ENCODE data around the gene TOP1. TPM values are rescaled to one million over a fixed set of nuclear protein-coding genes. Genes with fewer than 3 reads are reported as not detected.
A peak's percentile ranks its signal among the peaks of the same experiment; 100 is the strongest.

TOP1 gene
- total RNA-seq, 1 donor from 2014 or later, result 38.1 TPM

DNA sequence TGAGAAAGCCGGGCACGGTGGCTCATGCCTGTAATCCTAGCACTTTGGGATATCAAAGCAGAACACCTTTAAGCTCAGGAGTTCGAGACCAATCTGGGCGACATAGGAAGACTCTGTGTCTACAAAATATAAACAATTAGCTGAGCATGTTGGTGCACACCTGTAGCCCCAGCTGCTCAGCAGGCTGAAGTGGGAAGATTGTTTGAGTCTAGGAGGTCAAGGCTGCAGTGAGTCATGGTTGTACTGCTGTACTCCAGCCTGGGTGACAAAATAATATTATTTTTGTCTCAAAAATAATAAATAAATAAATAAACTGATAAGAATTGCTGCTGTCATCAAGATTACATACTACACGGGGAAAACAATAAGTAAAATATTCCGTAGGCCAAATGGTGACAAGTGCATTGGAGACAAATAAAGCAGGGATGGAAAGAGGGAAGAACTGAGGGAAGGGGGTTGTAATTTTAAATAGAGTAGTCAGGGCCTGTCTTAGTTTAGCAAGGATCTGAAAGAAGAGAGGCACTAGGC is 14.0 kb upstream of the TOP1 start:
- no peaks in the 10 kb centered on the region for H3K36me3 ChIP-seq
- no peaks in the 10 kb centered on the region for H3K9me3 ChIP-seq
- TF ChIP-seq POLR2AphosphoS5 (IDR thresholded peaks at IDR 0.05; ENCODE audit: insufficient read depth in 1 of 2, low read depth in 1 of 2), result no peak
- no peak for TF ChIP-seq POLR2A (IDR thresholded peaks at IDR 0.05)
- TF ChIP-seq, protein P1, sequence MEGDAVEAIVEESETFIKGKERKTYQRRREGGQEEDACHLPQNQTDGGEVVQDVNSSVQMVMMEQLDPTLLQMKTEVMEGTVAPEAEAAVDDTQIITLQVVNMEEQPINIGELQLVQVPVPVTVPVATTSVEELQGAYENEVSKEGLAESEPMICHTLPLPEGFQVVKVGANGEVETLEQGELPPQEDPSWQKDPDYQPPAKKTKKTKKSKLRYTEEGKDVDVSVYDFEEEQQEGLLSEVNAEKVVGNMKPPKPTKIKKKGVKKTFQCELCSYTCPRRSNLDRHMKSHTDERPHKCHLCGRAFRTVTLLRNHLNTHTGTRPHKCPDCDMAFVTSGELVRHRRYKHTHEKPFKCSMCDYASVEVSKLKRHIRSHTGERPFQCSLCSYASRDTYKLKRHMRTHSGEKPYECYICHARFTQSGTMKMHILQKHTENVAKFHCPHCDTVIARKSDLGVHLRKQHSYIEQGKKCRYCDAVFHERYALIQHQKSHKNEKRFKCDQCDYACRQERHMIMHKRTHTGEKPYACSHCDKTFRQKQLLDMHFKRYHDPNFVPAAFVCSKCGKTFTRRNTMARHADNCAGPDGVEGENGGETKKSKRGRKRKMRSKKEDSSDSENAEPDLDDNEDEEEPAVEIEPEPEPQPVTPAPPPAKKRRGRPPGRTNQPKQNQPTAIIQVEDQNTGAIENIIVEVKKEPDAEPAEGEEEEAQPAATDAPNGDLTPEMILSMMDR (IDR thresholded peaks at IDR 0.05), result no peak
- no peak overlapping the region for H3K4me3 ChIP-seq
- no peak for DNase-seq (ENCODE audit: extremely low spot score in 2 of 2)
- intact Hi-C loops (cut with DNase I), result no loop called here
- no peaks in the 10 kb centered on the region for H3K27me3 ChIP-seq
- no peak overlapping the region for H3K27ac ChIP-seq
- H3K4me1 ChIP-seq, result peaks cover 14% of the 10 kb centered on the region

DNA sequence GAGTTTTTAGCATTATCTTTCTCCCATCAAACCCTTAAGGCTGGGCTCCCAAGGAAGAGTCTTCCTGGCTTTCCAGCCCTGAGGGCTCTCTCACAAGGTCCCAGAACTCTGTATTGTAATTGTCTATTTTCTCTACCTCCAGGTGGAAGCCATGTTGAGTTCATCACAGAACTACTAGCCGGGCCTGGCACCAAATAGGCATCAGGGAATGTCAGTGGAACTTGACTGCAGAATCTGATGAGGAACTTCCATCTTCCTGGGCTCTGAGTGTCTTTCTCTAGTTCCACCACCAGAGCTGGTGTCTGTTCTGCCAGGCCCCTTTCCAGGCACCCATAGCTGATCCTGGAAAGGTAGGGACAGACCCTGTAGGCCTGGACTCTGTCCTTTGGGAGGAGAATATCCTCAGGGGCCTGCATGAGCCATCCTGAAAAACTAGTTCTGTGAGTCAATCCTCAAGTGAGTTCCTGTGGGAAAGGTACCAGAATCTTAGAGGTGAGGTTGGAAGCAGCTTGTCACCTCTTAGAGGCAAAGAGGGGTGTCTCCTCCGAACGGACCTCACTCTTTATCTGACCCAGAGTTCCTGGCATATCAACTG is 11.1 kb upstream of the TOP1 start:
- no peak for DNase-seq (ENCODE audit: extremely low spot score in 2 of 2)
- no peak overlapping the region for H3K27ac ChIP-seq
- TF ChIP-seq POLR2A (IDR thresholded peaks at IDR 0.05) (no peak), POLR2AphosphoS5 (IDR thresholded peaks at IDR 0.05; ENCODE audit: insufficient read depth in 1 of 2, low read depth in 1 of 2) (peak in 1 of 2 donors; percentile 19)
- intact Hi-C loops (cut with DNase I), result no loop called here
- H3K4me1 ChIP-seq, result peaks cover 11% of the 10 kb centered on the region
- no peak overlapping the region for H3K4me3 ChIP-seq
- no peaks in the 10 kb centered on the region for H3K9me3 ChIP-seq
- no peaks in the 10 kb centered on the region for H3K36me3 ChIP-seq
- H3K27me3 ChIP-seq, result no peaks in the 10 kb centered on the region

DNA sequence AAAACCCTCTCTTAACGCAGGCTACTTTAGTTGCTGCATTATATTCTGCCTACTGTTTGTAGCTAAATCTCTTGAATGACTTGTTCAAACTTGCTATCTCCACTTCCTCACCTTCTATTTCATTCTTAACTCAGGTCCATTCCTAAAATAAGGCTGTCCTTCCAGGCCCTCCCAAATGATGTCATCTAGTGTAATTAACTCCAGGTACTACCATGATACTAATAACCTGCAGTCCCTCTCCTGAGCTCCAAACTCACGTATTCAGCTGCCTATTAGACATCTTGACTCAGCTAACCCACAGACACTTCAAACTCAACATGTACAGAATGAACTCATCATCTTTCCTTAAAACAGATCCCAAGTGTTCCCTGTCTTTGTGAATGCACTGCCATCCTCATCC is 10.5 kb upstream of the TOP1 start:
- Histone ChIP-seq H3K9me3 (no peaks in the 10 kb centered on the region), H3K27ac (no peak overlapping the region), H3K4me1 (peaks cover 6% of the 10 kb centered on the region), H3K36me3 (no peaks in the 10 kb centered on the region), H3K4me3 (no peak overlapping the region), H3K27me3 (no peaks in the 10 kb centered on the region)
- no peak for TF ChIP-seq POLR2AphosphoS5 (IDR thresholded peaks at IDR 0.05; ENCODE audit: insufficient read depth in 1 of 2, low read depth in 1 of 2)
- TF ChIP-seq POLR2A (IDR thresholded peaks at IDR 0.05), result no peak
- TF ChIP-seq, protein P1 (IDR thresholded peaks at IDR 0.05), result no peak
- no peak for DNase-seq (ENCODE audit: extremely low spot score in 2 of 2)
- intact Hi-C loops (cut with DNase I), result no loop called here

DNA sequence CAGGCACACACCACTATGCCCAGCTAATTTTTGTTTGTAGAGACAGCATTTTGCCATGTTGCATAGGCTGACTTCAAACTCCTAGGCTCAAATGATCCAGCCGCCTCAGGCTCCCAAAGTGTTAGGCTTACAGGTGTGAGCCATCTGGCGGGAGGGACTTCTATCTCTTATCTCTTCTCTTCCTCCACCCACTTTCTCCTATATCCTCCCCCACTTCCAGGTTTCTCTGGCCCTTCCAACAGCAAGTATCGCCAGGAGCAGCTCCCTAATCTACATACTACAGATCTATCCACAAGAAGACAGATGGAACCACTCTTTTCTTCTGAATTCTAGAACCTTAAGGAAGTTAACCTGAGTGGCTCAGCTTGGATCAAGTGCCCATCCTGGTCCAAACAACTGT is 5.1 kb upstream of the TOP1 start:
- no peak for TF ChIP-seq POLR2AphosphoS5 (IDR thresholded peaks at IDR 0.05; ENCODE audit: insufficient read depth in 1 of 2, low read depth in 1 of 2)
- TF ChIP-seq, protein P1 (IDR thresholded peaks at IDR 0.05), result no peak
- no peak for TF ChIP-seq POLR2A (IDR thresholded peaks at IDR 0.05)
- H3K9me3 ChIP-seq, result no peaks in the 10 kb centered on the region
- intact Hi-C loops (cut with DNase I), result no loop called here
- H3K27ac ChIP-seq, result no peak overlapping the region
- H3K4me1 ChIP-seq, result peaks cover 6% of the 10 kb centered on the region
- H3K27me3 ChIP-seq, result no peaks in the 10 kb centered on the region
- H3K36me3 ChIP-seq, result no peaks in the 10 kb centered on the region
- no peak overlapping the region for H3K4me3 ChIP-seq
- DNase-seq (ENCODE audit: extremely low spot score in 2 of 2), result no peak

DNA sequence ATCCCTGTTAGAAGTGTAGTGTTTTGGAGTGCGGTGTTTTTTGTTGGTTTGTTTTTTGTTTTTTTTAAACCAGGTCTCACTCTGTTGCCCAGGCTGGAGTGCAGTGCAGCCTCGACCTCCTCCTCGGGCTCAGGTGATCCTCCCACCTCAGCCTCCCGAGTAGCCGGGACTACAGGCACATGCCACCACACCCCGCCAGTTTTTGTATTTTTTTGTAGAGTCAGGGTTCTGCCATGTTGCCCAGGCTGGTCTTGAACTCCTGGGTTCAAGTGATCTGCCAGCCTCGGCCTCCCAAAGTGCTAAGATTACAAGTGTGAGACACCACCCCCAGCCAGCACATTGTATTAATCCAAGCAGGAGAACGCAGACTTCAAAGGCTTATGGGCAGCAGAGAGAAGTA is 1.3 kb upstream of the TOP1 start:
- Histone ChIP-seq H3K27ac (no peak overlapping the region), H3K4me3 (no peak overlapping the region), H3K9me3 (no peaks in the 10 kb centered on the region), H3K36me3 (no peaks in the 10 kb centered on the region), H3K27me3 (no peaks in the 10 kb centered on the region), H3K4me1 (peaks cover 35% of the 10 kb centered on the region)
- intact Hi-C loops (cut with DNase I), result no loop called here
- TF ChIP-seq, protein P1 (IDR thresholded peaks at IDR 0.05), result no peak
- TF ChIP-seq POLR2AphosphoS5 (IDR thresholded peaks at IDR 0.05; ENCODE audit: insufficient read depth in 1 of 2, low read depth in 1 of 2) (no peak), POLR2A (IDR thresholded peaks at IDR 0.05) (no peak)
- no peak for DNase-seq (ENCODE audit: extremely low spot score in 2 of 2)

Measured in vagina (tissue), 2 donors.